Activated CD4-positive, alpha-beta T cell treated with anti-CD3 and anti-CD28 coated beads, Interleukin-2, Interleukin-6, amounts not matched to agents 100 ng/mL and 50 ng/mL, durations not matched to agents 16 hours and 8 hours (primary cell): Measurements from ENCODE around the gene SPINT2.
"Not testable (repeated sequence)": the region's sequence is repeated elsewhere in the genome, so short reads cannot be mapped to it uniquely, and the experiment has no call there.

Source experiments
- DNase-seq: peaks from one replicate; pipeline ENCODE4 v3.0.0-alpha.2; 2020

SPINT2 gene

DNA sequence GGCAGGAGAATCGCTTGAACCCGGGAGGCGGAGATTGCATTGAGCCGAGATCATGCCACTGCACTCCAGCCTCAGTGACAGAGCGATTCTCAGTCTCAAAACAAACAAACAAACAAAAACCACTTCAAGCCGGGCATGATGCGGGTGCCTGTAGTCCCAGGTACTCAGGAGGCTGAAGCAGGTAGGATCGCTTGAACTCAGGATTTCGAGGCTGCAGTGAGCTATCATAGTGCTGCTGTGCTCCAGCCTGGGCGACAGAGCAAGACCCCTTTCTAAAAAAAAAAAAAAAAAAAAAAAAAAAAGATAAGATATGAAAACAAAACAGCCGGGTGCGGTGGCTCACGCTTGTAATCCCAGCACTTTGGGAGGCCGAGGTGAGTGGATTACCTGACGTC is 21.1 kb upstream of the SPINT2 start:
- DNase-seq = no peak

DNA sequence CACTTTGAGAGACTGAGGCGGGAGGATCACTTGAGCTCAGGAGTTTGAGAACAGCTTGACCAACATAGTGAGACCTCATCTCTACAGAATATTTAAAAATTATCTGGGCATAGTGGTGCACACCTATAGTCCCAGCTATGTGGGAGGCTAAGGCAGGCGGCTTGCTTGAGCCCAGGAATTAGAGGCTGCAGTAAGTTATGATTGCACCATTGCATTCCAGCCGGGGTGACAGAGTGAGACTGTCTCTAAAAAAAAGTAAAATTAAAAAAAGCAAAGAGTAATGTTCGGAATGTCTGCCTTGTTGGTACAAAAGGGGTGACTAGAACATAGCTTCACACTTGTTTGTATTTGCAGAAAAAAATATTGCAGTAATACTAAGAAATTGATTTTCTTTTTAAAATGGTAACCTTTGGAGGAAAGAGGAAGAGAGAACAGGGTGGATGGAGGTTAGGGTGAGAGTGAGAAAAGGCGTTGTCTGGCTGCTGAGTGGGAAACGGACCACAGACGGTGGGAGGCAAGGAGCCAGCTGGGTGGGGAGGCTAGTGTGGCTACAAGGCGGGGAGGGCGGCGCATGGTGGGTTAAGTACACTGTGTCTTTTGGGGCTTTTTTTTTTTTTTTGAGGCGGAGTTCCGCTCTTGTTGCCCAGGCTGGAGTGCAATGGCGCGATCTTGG is 18.4 kb upstream of the SPINT2 start:
- no peak for DNase-seq

DNA sequence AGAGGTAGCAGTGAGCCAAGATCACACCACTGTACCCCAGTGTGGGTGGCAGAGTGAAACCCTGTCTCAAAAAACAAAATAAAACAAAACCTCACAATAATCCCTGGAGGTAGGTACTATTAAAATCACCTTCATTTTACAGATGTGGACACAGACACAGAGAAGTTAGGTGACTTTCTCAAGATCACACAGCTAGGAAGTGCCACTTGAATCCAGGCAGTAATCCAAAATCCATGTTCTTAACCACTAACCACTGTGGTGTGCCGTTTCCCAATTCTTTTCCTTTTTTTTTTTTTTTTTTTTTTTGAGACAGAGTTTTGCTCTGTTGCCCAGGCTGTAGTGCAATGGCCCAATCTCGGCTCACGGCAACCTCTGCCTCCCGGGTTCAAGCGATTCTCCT is 17.2 kb upstream of the SPINT2 start:
- no peak for DNase-seq

DNA sequence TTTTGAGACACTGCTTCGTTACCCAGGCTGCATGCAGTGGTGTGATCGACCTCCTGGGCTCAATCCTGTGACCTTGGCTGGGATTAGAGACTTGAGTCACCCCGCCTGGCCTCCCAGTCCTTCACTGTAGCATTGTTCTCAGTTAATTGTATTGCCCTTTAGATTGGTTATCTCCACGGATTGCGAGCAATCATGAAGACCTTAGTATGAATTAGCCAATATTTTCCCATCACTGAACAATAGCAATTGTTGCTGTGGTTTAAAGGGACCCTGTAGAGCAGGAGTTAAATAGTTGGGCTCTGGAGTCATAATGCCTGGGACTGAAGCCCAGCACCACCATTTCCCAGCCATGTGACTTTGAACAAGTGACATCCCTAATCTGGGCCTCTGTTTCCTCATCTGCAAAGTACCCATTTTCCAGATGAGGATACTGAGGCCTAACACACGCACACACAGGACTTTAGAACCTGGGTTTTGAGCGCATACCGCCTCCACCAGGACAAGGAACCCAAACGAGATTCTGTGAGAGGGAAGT is 16.6 kb upstream of the SPINT2 start:
- DNase-seq = no peak

DNA sequence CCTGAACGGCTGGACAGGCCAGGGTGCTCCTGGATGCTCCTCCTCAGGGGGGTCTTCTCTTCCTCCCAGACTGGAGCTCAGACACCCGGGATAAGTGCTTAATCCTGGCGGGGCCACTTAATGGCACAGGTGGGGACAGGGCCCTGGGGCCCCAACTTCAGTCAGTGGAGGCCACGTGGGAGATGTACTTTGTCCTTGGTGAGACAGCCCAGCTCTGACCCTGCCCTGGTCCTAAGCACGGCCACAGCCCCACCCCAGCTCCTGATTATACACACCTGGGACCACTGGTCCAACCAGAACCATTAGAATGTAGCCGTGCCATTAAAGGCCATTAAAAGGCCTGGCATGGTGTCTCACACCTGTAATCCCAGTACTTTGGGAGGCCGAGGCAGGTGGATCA is 16.0 kb upstream of the SPINT2 start:
- DNase-seq = no peak

DNA sequence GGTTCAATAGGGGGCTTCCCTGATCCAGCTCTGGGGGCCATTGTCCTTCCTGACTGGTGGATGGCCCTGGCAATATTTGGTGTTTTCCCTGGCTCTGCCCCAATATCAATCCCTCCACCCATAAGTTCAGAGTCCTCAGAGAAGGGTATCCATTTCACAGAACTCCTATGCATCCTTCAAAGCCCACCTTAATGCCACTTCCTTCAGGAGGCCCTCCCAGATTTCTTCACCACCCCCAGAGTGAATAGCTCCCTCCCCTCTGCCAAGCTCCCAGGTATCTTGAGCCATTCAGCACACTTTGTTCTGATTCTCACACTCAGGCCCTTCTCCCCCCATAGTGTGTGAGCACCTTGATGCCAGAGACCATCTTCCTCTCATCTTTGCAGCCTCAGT is 13.9 kb upstream of the SPINT2 start:
- no peak for DNase-seq

DNA sequence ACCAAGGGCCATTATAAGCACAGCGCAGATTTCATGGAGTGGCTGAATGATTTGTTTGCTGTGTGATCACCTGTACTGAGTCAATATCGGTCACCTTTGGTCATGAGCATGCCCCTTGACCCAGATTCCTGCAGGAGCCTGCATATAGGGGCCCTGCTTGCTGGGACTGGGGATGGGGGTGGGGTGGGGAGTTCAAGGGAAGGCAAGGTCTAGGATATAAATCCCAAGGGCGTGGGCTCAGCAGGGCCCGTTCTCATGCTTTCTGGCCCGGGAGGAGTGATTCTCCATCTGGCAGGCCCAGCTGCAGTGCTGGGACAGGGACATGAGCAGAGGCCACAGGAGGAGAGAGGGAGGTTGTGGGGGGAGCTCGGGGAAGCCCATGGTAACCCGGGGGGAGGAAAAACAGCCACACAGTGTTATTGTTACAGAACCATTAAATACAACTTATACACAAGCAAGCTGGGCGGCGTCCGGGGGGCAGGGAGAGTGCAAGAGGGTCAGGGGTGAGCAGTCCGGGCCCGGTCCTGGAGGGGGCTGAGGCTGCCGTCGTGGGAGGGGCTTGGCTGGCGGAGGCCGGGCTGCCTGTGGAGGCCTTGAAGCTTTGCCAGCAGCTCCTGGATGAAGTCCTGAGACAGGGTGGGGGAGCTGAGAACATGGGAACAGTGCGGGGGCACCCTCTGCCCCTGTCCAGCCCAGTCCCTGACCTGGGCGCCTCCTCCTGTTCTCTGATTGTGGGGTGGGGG is 13.4 kb upstream of the SPINT2 start:
- no peak for DNase-seq

DNA sequence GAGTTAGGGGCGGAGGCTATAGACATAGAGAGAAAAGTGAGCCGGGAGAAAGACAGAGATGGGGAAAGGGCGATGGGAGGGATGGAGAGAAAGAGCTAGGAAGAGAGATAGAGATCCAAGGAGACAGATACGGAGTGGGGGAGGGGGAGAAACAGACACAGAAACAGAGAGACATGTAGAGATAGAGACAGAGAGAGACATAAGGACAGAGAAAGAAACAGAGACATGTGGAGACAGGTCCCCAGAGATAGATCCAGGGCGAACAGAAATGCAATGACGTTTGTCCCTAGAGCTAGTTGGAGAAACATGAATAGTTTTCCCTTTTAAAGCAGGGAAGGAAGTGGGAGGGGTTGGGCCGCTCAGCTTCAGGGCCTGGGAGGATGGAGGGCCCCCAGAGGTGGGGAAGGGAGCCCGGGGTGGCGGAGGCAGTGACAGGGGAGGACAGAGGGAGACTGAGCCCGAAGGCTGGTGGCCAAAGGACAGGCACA is 12.8 kb upstream of the SPINT2 start:
- DNase-seq = no peak

DNA sequence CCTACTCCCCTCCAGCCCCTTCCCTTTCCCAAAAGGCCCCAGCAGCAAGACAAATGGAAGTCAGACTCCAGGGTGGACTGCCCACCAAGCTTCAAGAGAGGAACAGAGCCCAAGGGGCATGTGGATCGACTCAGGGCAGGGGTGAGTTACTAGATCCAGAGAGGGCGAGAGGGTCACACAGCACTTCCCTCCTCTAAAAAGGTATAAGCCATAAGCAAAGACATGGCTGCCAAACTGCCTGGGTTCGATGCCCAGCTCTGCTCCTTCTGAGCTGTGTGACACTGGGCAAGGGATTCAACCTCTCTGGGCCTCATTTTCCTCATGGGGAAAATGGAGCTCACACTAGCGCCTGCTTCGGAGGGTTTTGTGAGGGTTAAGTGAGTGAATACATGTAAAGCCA is 12.0 kb upstream of the SPINT2 start:
- no peak for DNase-seq

DNA sequence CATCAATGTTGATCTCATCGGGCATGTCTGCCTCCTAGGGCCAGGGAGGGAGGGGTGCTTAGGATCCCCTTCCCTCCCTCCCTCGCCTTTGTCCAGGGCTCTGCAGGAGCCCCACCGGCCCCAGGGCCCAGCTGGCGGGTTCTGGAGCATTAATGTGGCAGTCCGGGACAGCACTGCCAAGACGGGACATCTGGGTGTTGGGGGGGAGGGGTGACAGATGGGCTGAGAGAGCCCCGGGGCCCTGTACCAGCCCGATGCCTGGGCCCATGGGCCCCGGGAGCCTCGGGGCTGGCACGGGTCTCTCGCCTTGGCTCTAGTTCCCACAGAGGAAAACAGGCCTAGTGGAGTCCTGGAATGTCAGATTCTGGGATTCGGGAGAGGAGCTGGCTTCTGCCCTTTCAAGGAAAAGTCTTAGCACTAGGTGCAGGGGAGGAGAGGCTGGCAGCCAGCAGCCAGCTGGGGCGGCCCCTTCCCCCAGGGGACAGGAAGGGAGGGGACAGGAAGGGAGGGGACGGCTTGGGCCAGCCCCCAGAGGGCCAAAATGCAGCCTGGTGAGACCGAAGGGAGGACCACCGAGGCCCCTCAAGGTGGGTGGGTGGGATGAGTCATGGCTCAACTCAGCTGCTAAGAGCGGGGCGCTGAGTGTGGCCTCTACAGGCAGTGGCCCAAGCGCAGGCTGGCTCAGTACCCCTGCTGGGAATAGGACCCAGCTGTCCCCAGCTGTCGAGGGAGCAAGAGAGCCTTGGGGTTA is 11.3 kb upstream of the SPINT2 start:
- DNase-seq = no peak

DNA sequence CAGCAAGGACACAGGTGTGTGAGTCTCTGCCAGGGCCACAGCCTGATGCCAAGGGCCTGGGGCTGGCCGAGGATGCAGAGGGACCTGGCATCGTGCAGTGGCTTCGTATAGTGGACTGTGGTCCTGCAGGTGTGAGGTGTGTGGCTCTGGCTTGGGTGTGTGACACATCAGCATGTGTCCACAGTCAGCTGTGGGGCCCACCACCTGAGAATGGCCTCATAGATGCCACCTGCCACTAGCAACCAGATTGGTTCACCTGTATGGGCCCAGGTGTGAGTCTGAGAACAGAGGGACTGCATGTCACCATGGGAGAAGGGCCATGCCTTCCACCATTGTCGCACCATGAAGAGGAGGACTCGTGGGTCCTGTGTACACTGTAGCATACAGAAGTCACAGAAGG is 10.6 kb upstream of the SPINT2 start:
- DNase-seq = no peak

DNA sequence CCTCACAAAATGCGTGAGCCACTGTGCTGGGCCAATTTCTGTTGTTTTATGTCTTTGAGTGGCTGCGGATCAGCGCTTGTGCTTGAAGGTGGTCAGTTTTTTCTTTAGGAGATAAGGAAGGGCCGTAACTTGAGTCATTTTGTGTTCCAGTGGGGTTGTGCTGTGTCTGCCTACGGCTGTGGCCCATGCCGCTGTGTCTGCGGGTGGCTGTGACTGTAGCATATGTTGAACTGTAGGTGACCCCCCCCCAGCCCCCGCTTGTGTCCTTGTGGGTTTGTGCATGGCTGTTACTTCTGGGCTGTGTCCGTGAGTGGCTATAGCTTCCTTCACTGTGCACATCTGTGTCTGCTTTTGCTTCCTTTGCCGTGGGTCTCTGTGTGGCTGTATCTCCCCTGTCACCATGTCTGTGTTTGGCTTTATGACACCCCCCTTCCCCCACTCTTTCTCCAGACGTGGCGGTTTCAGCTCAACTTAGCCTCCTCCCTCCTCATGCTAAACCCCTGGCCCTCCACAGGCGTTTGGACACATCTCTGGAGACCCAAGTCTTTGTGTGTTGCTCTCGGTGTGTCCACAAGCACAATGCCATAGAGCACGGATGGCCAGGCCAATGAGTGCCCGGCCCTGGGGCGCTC is 8.9 kb upstream of the SPINT2 start:
- no peak for DNase-seq

DNA sequence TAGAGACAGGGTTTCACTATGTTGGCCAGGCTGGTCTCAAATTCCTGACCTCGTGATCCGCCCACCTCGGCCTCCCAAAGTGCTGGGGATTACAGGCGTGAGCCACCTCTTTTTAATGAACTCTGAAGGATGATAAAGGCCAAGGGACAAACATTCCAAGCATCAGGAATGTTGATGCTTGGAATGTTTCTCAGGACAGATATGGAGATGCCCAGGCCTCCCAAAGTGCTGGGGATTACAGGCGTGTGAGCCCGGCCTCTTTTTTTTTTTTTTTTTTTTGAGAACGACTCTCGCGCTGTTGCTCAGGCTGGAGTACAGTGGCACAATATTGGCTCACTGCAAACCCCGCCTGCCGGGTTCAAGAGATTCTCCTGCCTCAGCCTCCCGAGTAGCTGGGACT is 2.4 kb upstream of the SPINT2 start:
- not testable (repeated sequence) for DNase-seq

DNA sequence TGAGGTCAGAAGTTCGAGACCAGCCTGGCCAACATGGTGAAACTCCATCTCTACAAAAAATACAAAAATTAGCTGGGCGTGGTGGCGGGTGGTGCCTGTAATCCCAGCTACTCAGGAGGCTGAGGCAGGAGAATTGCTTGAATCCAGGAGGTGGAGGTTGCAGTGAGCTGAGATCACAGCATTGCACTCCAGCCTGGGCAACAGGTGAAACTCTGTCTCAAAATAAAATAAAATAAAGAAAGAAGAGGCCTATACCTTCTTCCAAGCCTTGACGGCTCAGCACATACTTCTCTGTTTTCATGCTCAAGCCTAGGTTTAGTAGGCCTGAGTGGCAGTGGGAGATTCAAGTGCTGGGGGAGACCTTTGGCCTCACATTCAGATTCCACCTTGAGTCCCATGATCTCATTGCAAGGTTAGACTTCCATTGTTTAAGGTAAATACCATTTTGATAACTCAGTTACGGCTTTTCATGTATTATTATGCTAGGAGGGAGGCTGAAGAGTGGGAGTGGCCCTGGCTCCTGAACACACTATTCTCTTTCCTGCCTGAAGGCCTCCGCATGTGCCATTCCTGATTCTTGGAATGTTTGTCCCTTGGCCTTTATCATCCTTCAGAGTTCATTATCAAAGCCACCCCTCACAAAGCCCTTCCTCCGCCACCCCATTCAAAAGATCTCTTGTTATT is 1.6 kb upstream of the SPINT2 start:
- no peak for DNase-seq

DNA sequence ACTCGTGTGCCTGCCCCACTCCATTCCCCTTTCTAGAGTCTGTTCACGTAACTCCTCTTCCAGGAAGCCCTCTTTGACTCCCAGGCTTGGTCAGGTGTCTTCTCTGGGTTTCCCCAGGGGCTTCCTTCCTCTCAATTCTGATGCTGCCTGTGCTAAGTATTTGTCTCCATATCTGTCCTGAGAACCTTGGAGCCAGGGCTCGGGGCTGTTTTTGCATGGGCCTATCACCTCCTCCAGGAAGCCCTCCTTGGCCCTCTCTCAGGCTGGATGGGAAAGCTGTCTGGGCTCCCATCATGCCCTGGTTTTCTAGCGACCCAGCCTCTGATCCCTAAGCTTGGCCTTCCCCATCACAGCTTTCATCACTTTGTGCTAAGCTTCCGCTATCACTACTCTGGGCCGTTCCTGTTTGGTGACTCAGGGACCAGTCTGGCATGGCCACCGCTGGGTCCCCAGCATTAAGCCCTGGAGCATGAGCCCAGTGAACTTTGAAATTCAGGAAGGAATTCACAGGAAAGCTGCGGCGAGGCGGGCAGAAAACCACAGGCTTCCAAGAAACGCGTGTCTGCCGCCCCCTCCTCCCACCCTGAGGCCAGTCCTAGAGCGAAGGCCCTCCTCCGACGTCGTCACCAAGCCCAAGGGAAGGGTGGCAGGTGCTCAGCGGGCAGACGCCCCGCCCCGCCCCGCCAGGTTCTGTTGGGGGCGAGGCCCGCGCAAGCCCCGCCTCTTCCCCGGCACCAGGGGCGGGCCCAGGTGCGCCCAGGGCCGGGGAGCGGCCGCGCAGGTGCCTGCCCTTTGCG is 486 bp upstream of the SPINT2 start:
- peak; percentile 48 for DNase-seq

DNA sequence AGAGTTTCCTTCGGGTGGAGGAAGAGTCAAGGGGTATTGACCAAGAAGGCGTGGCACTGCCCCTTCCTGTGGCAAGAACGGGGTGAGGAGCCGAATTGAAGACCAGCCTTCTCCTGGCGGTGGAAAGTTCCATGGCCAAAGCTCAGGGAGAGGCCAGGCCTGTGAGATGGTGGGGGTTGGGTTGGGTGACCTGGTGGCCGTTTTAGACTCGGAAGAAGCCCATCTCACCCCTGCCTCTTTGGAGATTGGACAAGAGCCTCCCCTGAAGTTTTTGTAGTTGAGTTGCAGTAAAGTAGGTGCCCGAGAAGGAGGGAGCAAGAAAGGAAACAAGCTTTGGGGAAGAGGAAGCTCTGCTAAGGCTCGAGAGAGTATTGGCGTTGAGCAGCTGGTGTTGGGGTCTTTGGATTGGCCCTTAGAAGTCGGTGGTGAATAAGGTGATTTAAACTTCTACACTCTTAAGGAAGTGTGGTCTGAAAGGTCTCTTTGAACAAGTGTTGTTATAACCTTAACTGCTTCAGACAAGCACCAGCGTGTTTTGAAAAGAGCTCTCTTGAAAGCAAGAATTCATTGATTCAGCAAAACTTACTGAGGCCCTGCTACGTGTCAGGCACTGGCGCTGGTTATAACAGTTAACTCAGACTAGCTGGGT is 964 bp downstream of the SPINT2 start:
- no peak for DNase-seq

DNA sequence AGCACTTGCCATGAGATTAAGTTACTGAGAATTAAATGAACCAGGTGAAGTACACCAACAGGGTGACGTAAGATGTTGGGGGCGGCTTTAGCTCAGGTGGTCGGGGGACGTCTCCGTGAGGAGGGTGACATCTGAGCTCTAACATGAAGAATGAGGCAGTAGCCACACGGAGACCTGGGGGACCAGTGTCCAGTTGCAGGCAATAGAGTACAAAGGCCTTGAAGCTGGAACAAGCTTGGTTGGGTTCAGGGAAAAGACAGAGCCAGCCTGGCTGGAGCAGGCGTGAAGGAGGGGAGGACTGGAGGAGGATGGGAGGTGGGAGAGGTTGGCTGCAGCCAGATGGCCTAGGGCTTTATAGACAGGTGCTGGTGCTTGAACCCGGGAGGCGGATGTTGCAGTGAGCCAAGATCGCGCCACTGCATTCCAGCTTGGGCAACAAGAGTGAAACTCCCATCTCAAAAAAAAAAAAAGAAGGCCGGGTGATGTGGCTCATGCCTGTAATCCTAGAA is 1.6 kb downstream of the SPINT2 start:
- no peak for DNase-seq

DNA sequence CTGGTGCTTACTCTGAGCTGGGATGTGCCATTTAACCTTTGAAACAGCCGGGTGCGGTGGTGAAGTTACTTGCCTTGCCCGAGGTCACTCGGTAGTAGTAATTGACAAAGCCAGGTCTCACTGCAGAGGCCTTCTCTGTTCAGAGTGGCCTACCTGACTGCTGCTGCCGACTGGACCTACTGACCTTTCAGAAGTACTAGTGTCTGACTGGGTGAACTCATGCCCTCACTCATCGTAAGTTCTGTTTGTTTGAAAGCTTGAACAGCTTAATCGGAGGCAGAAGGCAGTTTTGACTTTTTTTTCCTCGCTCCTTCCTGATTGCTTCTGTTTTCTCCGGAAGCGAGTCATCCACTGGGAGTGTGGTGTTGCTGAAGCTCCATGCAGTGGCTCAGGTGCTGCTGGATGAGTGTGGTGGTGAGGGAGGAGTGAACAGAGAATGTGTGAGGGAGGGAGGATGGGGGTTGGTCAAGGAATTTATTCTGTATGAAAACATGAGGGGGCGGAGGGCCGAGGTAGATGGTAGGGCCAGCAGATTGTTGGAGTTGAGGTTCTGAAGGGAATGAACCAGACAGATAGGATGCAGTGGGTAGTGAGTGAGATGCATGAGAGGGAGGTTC is 2.7 kb downstream of the SPINT2 start:
- DNase-seq = no peak

DNA sequence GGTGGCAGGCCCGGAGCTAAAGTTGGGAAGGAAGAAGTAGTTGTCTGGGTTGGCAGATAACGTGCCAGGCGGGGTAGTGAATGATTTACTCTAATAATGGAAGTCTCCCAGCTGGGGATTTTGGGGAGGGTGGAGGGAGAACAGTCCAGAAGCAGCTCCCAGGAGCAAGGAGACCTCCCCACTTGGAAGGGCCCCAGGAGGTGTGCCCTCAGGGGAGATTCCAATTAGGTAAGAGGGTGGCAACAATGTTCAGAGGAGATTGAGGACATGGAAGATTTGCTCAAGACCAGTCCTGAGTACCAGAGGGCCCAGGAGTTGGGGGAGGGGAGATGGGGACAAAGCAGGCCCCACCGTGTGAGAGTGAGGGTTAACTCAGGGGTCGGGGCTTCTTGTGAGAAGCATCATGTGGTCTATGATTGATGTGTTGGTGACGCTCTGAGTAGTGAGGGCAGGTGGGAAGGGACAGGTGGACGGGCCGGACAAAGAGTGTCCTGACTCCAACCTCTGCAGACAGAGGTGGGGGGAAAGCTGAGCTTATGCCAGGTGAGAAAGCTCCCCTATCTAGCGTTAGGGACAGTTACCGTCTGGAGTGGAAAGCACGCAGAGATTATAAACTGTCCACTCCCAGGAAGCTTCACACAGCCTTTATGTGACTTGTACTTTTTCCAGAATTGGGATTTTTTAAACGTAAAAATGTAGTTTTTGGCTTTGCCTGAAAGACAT is 3.5 kb downstream of the SPINT2 start:
- no peak for DNase-seq

DNA sequence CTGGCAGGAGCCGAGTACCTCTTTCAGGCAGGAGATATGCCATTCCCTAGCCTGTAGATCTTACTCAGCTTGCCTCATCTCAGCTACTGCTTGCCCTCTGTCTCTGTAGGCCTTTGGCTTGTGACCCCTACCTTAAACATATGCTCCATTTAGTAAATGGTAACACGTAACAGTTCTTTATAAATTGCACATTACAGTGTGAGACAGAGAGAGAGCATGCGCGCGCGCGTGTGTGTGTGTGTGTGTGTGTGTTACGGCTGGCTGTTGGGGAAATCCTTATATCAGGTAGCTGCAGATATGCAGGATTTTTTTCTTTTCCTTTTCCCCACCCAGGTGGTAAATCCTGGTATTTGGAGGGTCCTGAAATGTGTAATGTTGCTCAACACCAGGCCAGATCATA is 4.2 kb downstream of the SPINT2 start:
- no peak for DNase-seq
